Loucy (cell line): ENCODE measurements around the gene LRRC31.

Experiments
- H2AFZ ChIP-seq: fragments of 200-600 bp; sonication (generic); 2 replicates; pipeline ENCODE4 v1.6.0; 2016; ENCODE audit warnings: antibody characterized with exemption, mild to moderate bottlenecking, low read length, moderate library complexity
- H3F3A ChIP-seq: fragments of 200-600 bp; 2 replicates; pipeline ENCODE4 v1.6.0; 2016; ENCODE audit warnings: antibody characterized with exemption, low read depth, mild to moderate bottlenecking
- H3K27me3 ChIP-seq: fragments of 200-600 bp; sonication (generic); 2 replicates; pipeline ENCODE4 v1.6.1; 2014; ENCODE audit warnings: low read length, mild to moderate bottlenecking; ENCODE audit not compliant: insufficient read depth, poor library complexity, severe bottlenecking
- H3K36me3 ChIP-seq: fragments of 200-600 bp; sonication (generic); 2 replicates; pipeline ENCODE4 v1.6.1; 2016; ENCODE audit warnings: low read length; ENCODE audit not compliant: insufficient read depth
- H3K4me1 ChIP-seq: fragments of 200-600 bp; sonication (generic); 2 replicates; pipeline ENCODE4 v1.5.1; 2014; ENCODE audit warnings: low read length, mild to moderate bottlenecking; ENCODE audit not compliant: insufficient read depth, poor library complexity, severe bottlenecking
- H3K4me2 ChIP-seq: fragments of 200-600 bp; sonication (generic); 2 replicates; pipeline ENCODE4 v1.6.0; 2014; ENCODE audit warnings: antibody characterized with exemption, low read length, low read depth, mild to moderate bottlenecking; ENCODE audit not compliant: poor library complexity, severe bottlenecking
- H3K4me3 ChIP-seq: fragments of 200-600 bp; sonication (generic); 2 replicates; pipeline ENCODE4 v1.5.1; 2014; ENCODE audit warnings: low read length, mild to moderate bottlenecking, mixed read lengths; ENCODE audit not compliant: poor library complexity, severe bottlenecking
- H3K79me2 ChIP-seq: fragments of 200-600 bp; sonication (generic); 2 replicates; pipeline ENCODE4 v1.6.1; 2014; ENCODE audit warnings: low read length; ENCODE audit not compliant: insufficient read depth
- H3K9ac ChIP-seq: fragments of 200-600 bp; sonication (generic); 2 replicates; pipeline ENCODE4 v1.6.0; 2014; ENCODE audit warnings: mild to moderate bottlenecking, low read depth, low read length, moderate library complexity; ENCODE audit not compliant: poor library complexity, severe bottlenecking
- H3K9me2 ChIP-seq: fragments of 200-600 bp; sonication (generic); replicated peaks from 2 replicates; pipeline ENCODE4 v1.6.1; 2016; ENCODE audit warnings: low read depth, low read length, mixed read lengths
- H3K9me3 ChIP-seq: fragments of 200-600 bp; sonication (generic); 2 replicates; pipeline ENCODE4 v1.6.1; 2014; ENCODE audit warnings: mild to moderate bottlenecking, antibody characterized with exemption, low read length, low read depth; ENCODE audit not compliant: insufficient read depth
- H4K20me1 ChIP-seq: fragments of 200-600 bp; sonication (generic); 2 replicates; pipeline ENCODE4 v1.6.0; 2014; ENCODE audit warnings: antibody characterized with exemption, low read length, mild to moderate bottlenecking; ENCODE audit not compliant: insufficient read depth, poor library complexity, severe bottlenecking
- EZH2phosphoT487 ChIP-seq: fragments of 200-600 bp; IDR thresholded peaks from 2 replicates; pipeline ENCODE4 v1.6.1; 2018; ENCODE audit warnings: antibody characterized with exemption, mild to moderate bottlenecking, moderate library complexity, borderline replicate concordance
- TF ChIP-seq, protein P1 (sequence below): fragments of 200-600 bp; sonication (generic); conservative IDR thresholded peaks from 2 replicates; pipeline ENCODE4 v1.5.1; 2014; ENCODE audit warnings: mild to moderate bottlenecking, antibody characterized with exemption, low read length

Gene LRRC31

GRCh38 chr3:169894110-169894509 is 24.4 kb upstream of the LRRC31 start:
- TF ChIP-seq EZH2phosphoT487: no peak
- TF ChIP-seq, protein P1, sequence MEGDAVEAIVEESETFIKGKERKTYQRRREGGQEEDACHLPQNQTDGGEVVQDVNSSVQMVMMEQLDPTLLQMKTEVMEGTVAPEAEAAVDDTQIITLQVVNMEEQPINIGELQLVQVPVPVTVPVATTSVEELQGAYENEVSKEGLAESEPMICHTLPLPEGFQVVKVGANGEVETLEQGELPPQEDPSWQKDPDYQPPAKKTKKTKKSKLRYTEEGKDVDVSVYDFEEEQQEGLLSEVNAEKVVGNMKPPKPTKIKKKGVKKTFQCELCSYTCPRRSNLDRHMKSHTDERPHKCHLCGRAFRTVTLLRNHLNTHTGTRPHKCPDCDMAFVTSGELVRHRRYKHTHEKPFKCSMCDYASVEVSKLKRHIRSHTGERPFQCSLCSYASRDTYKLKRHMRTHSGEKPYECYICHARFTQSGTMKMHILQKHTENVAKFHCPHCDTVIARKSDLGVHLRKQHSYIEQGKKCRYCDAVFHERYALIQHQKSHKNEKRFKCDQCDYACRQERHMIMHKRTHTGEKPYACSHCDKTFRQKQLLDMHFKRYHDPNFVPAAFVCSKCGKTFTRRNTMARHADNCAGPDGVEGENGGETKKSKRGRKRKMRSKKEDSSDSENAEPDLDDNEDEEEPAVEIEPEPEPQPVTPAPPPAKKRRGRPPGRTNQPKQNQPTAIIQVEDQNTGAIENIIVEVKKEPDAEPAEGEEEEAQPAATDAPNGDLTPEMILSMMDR: no peak
- no peaks in the 10 kb centered on the region for H3K4me1 ChIP-seq
- no peaks in the 10 kb centered on the region for H3K79me2 ChIP-seq
- no peaks in the 10 kb centered on the region for H3F3A ChIP-seq
- H3K36me3 ChIP-seq: no peaks in the 10 kb centered on the region
- H3K9me3 ChIP-seq: no peaks in the 10 kb centered on the region
- no peaks in the 10 kb centered on the region for H3K9me2 ChIP-seq
- no peak overlapping the region for H3K4me2 ChIP-seq
- H2AFZ ChIP-seq: no peak overlapping the region
- no peaks in the 10 kb centered on the region for H4K20me1 ChIP-seq
- H3K27me3 ChIP-seq: no peaks in the 10 kb centered on the region
- H3K9ac ChIP-seq: no peak overlapping the region
- H3K4me3 ChIP-seq: no peak overlapping the region

- Histone ChIP-seq H3K27me3 (no peaks in the 10 kb centered on the region), H3K9me3 (no peaks in the 10 kb centered on the region), H3K9ac (no peak overlapping the region), H3K4me1 (no peaks in the 10 kb centered on the region), H3K36me3 (no peaks in the 10 kb centered on the region), H4K20me1 (no peaks in the 10 kb centered on the region), H3F3A (no peaks in the 10 kb centered on the region), H3K4me3 (no peak overlapping the region), H3K79me2 (no peaks in the 10 kb centered on the region), H3K4me2 (no peak overlapping the region), H3K9me2 (no peaks in the 10 kb centered on the region), H2AFZ (no peak overlapping the region)
- TF ChIP-seq EZH2phosphoT487: no peak
- TF ChIP-seq, protein P1: no peak
These were observed 22.2 kb upstream of the LRRC31 start for GRCh38 chr3:169891886-169892285.

DNA sequence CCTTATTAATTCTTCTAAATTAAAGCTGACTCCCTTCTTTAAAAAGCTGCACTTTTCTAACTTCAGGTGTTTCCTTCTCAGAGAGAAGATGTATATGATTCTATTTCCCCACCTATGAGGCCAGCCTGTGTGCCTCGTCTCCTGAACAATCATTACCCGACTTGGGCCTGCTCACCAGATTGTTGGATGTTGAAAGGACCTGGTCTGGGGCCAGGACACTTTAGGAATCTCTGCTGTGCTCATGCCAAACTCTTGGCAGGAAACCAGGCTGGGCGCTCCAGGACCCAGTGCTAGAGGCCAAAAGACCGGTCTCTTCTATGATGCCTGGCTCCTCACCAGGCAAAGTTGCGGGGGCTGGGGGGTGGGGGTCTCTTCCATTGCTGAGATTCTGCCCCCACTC is 16.9 kb upstream of the LRRC31 start:
- no peaks in the 10 kb centered on the region for H3K4me1 ChIP-seq
- no peaks in the 10 kb centered on the region for H3K36me3 ChIP-seq
- no peaks in the 10 kb centered on the region for H3K9me2 ChIP-seq
- H2AFZ ChIP-seq: no peak overlapping the region
- no peaks in the 10 kb centered on the region for H4K20me1 ChIP-seq
- H3K79me2 ChIP-seq: no peaks in the 10 kb centered on the region
- H3K4me2 ChIP-seq: no peak overlapping the region
- H3K9ac ChIP-seq: no peak overlapping the region
- no peak for TF ChIP-seq EZH2phosphoT487
- TF ChIP-seq, protein P1: no peak
- no peaks in the 10 kb centered on the region for H3K27me3 ChIP-seq
- H3K4me3 ChIP-seq: no peak overlapping the region
- H3F3A ChIP-seq: no peaks in the 10 kb centered on the region
- H3K9me3 ChIP-seq: no peaks in the 10 kb centered on the region
